SH-SY5Y (cell line): Measurements from ENCODE around the gene ZC3H14.

Experiments
- GATA2 ChIP-seq: IDR thresholded peaks from 2 replicates; pipeline ENCODE4 v1.6.1; 2011; ENCODE audit warnings: mild to moderate bottlenecking, low read depth, low read length
- GATA3 ChIP-seq: IDR thresholded peaks from 2 replicates; pipeline ENCODE4 v1.6.1; 2011; ENCODE audit warnings: low read depth, mild to moderate bottlenecking, low read length, moderate library complexity

DNA sequence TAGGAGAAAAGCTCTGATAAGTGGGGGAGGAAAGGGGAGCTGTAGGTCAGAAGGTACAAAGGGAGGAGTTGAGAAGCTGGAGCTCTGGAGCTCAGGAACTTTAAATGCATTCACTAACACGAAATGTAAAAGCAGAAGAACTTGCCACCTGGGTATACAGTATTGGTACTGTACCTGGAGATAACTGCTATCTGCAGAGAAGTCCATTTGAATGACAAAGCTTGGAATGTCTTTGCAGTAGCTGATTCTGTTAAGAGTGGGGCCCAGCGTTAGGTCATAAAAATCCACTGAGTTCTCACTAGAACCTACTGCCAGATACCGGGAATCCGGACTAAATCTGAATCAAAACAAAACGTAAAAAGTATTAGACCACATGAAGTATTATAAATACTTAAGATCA lies 55.6 kb downstream of the ZC3H14 start:
- no peak for TF ChIP-seq GATA3
- no peak for TF ChIP-seq GATA2
